Measurements from ENCODE around the gene CNTN1.

Gene CNTN1

GRCh38 chr12:40993158-40993557, 300.9 kb downstream of the CNTN1 start:
- no CpG with 5 or more reads among the region's 3 CpGs for WGBS (ENCODE audit: extremely low coverage, insufficient coverage, low lambda C conversion rate)
- H3K4me3 ChIP-seq (ENCODE audit: low read length) = no peak overlapping the region
- no peak overlapping the region for H3K4ac ChIP-seq (ENCODE audit: low read depth, low read length)
- no peak overlapping the region for H2BK120ac ChIP-seq (ENCODE audit: low read depth, low read length)
- H2BK15ac ChIP-seq (replicated peaks; ENCODE audit: low read depth) = no peak overlapping the region
- no peak overlapping the region for H2AK5ac ChIP-seq (ENCODE audit: low read length)
- H3K36me3 ChIP-seq (ENCODE audit: control insufficient read depth, insufficient read depth, low read length) = no peaks in the 10 kb centered on the region
- H3K4me2 ChIP-seq (ENCODE audit: low read length) = no peak overlapping the region
- DNase-seq = no peak
- H3K4me1 ChIP-seq (ENCODE audit: control insufficient read depth, low read depth, low read length) = no peaks in the 10 kb centered on the region
- no peaks in the 10 kb centered on the region for H3K27me3 ChIP-seq (ENCODE audit: insufficient read depth, low read length, poor library complexity)
- no peak overlapping the region for H3K56ac ChIP-seq (ENCODE audit: low read length)
- H3K27ac ChIP-seq (ENCODE audit: low read depth, low read length) = no peak overlapping the region
- no peaks in the 10 kb centered on the region for H3K79me2 ChIP-seq (ENCODE audit: control insufficient read depth, insufficient read depth, low read length)
- no peak overlapping the region for H2BK5ac ChIP-seq (ENCODE audit: low read length)
- no peak overlapping the region for H3K18ac ChIP-seq (ENCODE audit: low read length)
- H4K5ac ChIP-seq (ENCODE audit: low read length) = no peak overlapping the region
- no peak overlapping the region for H3K9ac ChIP-seq (ENCODE audit: low read length)
- H3K23ac ChIP-seq (ENCODE audit: low read length) = no peak overlapping the region
- H4K8ac ChIP-seq (ENCODE audit: low read depth, low read length) = no peak overlapping the region
- H3K79me1 ChIP-seq (ENCODE audit: low read length) = no peaks in the 10 kb centered on the region

GRCh38 chr12:40996091-40996490, 303.9 kb downstream of the CNTN1 start:
- no peaks in the 10 kb centered on the region for H3K79me1 ChIP-seq (ENCODE audit: low read length)
- H3K9ac ChIP-seq (ENCODE audit: low read length) = no peak overlapping the region
- no peak overlapping the region for H3K4ac ChIP-seq (ENCODE audit: low read depth, low read length)
- H3K36me3 ChIP-seq (ENCODE audit: control insufficient read depth, insufficient read depth, low read length) = no peaks in the 10 kb centered on the region
- H3K56ac ChIP-seq (ENCODE audit: low read length) = no peak overlapping the region
- no peak overlapping the region for H3K27ac ChIP-seq (ENCODE audit: low read depth, low read length)
- H3K4me2 ChIP-seq (ENCODE audit: low read length) = no peak overlapping the region
- no peaks in the 10 kb centered on the region for H3K27me3 ChIP-seq (ENCODE audit: insufficient read depth, low read length, poor library complexity)
- no peak overlapping the region for H2BK15ac ChIP-seq (replicated peaks; ENCODE audit: low read depth)
- H3K18ac ChIP-seq (ENCODE audit: low read length) = no peak overlapping the region
- H2AK5ac ChIP-seq (ENCODE audit: low read length) = no peak overlapping the region
- no peak overlapping the region for H4K8ac ChIP-seq (ENCODE audit: low read depth, low read length)
- H2BK120ac ChIP-seq (ENCODE audit: low read depth, low read length) = no peak overlapping the region
- no peaks in the 10 kb centered on the region for H3K79me2 ChIP-seq (ENCODE audit: control insufficient read depth, insufficient read depth, low read length)
- no peak overlapping the region for H2BK5ac ChIP-seq (ENCODE audit: low read length)
- H3K4me3 ChIP-seq (ENCODE audit: low read length) = no peak overlapping the region
- no peak overlapping the region for H3K23ac ChIP-seq (ENCODE audit: low read length)
- no peak overlapping the region for H4K5ac ChIP-seq (ENCODE audit: low read length)
- H3K4me1 ChIP-seq (ENCODE audit: control insufficient read depth, low read depth, low read length) = no peaks in the 10 kb centered on the region
- DNase-seq = peak; percentile 5
- WGBS (ENCODE audit: extremely low coverage, insufficient coverage, low lambda C conversion rate) = no CpG with 5 or more reads among the region's 4 CpGs

- no peak overlapping the region for H2BK120ac ChIP-seq (ENCODE audit: low read depth, low read length)
- H2AK5ac ChIP-seq (ENCODE audit: low read length) = no peak overlapping the region
- H3K4me1 ChIP-seq (ENCODE audit: control insufficient read depth, low read depth, low read length) = no peaks in the 10 kb centered on the region
- H3K79me2 ChIP-seq (ENCODE audit: control insufficient read depth, insufficient read depth, low read length) = no peaks in the 10 kb centered on the region
- no peak overlapping the region for H3K9ac ChIP-seq (ENCODE audit: low read length)
- no peak overlapping the region for H3K27ac ChIP-seq (ENCODE audit: low read depth, low read length)
- no peak overlapping the region for H2BK15ac ChIP-seq (replicated peaks; ENCODE audit: low read depth)
- H3K18ac ChIP-seq (ENCODE audit: low read length) = no peak overlapping the region
- no peak overlapping the region for H3K4me2 ChIP-seq (ENCODE audit: low read length)
- no peak overlapping the region for H3K4me3 ChIP-seq (ENCODE audit: low read length)
- H3K27me3 ChIP-seq (ENCODE audit: insufficient read depth, low read length, poor library complexity) = no peaks in the 10 kb centered on the region
- H3K4ac ChIP-seq (ENCODE audit: low read depth, low read length) = no peak overlapping the region
- H3K79me1 ChIP-seq (ENCODE audit: low read length) = no peaks in the 10 kb centered on the region
- no peak for DNase-seq
- no peak overlapping the region for H4K5ac ChIP-seq (ENCODE audit: low read length)
- H3K36me3 ChIP-seq (ENCODE audit: control insufficient read depth, insufficient read depth, low read length) = no peaks in the 10 kb centered on the region
- no peak overlapping the region for H2BK5ac ChIP-seq (ENCODE audit: low read length)
- H4K8ac ChIP-seq (ENCODE audit: low read depth, low read length) = no peak overlapping the region
- no peak overlapping the region for H3K23ac ChIP-seq (ENCODE audit: low read length)
- no peak overlapping the region for H3K56ac ChIP-seq (ENCODE audit: low read length)
- WGBS (ENCODE audit: extremely low coverage, insufficient coverage, low lambda C conversion rate) = no CpG with 5 or more reads among the region's 1 CpG
Observed at GRCh38 chr12:40999210-40999609, 307.0 kb downstream of the CNTN1 start.

GRCh38 chr12:41008472-41008871, 316.2 kb downstream of the CNTN1 start:
- Histone ChIP-seq H3K9ac (ENCODE audit: low read length) (no peak overlapping the region), H2AK5ac (ENCODE audit: low read length) (no peak overlapping the region), H3K4me1 (ENCODE audit: control insufficient read depth, low read depth, low read length) (no peaks in the 10 kb centered on the region), H2BK15ac (replicated peaks; ENCODE audit: low read depth) (no peak overlapping the region), H3K4me3 (ENCODE audit: low read length) (no peak overlapping the region), H3K4me2 (ENCODE audit: low read length) (no peak overlapping the region), H3K27ac (ENCODE audit: low read depth, low read length) (no peak overlapping the region), H3K36me3 (ENCODE audit: control insufficient read depth, insufficient read depth, low read length) (no peaks in the 10 kb centered on the region), H4K8ac (ENCODE audit: low read depth, low read length) (no peak overlapping the region), H3K23ac (ENCODE audit: low read length) (no peak overlapping the region), H2BK120ac (ENCODE audit: low read depth, low read length) (no peak overlapping the region), H3K56ac (ENCODE audit: low read length) (no peak overlapping the region), H4K5ac (ENCODE audit: low read length) (no peak overlapping the region), H3K79me1 (ENCODE audit: low read length) (no peaks in the 10 kb centered on the region), H3K4ac (ENCODE audit: low read depth, low read length) (no peak overlapping the region), H3K79me2 (ENCODE audit: control insufficient read depth, insufficient read depth, low read length) (no peaks in the 10 kb centered on the region), H3K27me3 (ENCODE audit: insufficient read depth, low read length, poor library complexity) (no peaks in the 10 kb centered on the region), H2BK5ac (ENCODE audit: low read length) (no peak overlapping the region), H3K18ac (ENCODE audit: low read length) (no peak overlapping the region)
- peak; percentile 49 for DNase-seq
- no CpG with 5 or more reads among the region's 1 CpG for WGBS (ENCODE audit: extremely low coverage, insufficient coverage, low lambda C conversion rate)

DNA sequence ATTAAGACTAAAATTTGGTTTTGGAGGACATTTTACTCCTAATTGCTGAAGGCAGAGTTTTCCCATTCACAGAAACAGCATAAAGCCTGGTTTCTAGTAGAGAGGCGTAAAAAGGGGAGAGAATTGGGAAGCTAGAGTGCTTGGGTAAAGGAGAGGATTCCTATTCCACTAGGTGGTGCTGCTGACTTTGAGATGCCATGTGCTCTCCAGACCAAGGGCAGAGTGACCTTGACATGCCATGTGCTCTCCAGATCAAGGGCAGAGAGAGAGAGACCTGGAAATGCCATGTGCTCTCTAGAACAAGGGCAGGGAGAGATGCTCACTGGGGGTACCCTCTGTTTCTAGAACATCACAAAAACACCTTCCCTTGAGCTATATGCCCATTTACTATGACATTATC, 319.7 kb downstream of the CNTN1 start:
- no peak overlapping the region for H3K27ac ChIP-seq (ENCODE audit: low read depth, low read length)
- H2AK5ac ChIP-seq (ENCODE audit: low read length) = no peak overlapping the region
- H2BK5ac ChIP-seq (ENCODE audit: low read length) = no peak overlapping the region
- no peak overlapping the region for H2BK120ac ChIP-seq (ENCODE audit: low read depth, low read length)
- no peak overlapping the region for H3K4ac ChIP-seq (ENCODE audit: low read depth, low read length)
- H3K36me3 ChIP-seq (ENCODE audit: control insufficient read depth, insufficient read depth, low read length) = no peaks in the 10 kb centered on the region
- H3K18ac ChIP-seq (ENCODE audit: low read length) = no peak overlapping the region
- H3K56ac ChIP-seq (ENCODE audit: low read length) = no peak overlapping the region
- H3K27me3 ChIP-seq (ENCODE audit: insufficient read depth, low read length, poor library complexity) = no peaks in the 10 kb centered on the region
- no peak overlapping the region for H3K4me3 ChIP-seq (ENCODE audit: low read length)
- DNase-seq = peak; percentile 25
- H3K4me2 ChIP-seq (ENCODE audit: low read length) = no peak overlapping the region
- no peak overlapping the region for H4K5ac ChIP-seq (ENCODE audit: low read length)
- H2BK15ac ChIP-seq (replicated peaks; ENCODE audit: low read depth) = no peak overlapping the region
- H3K9ac ChIP-seq (ENCODE audit: low read length) = no peak overlapping the region
- H3K79me1 ChIP-seq (ENCODE audit: low read length) = no peaks in the 10 kb centered on the region
- no peak overlapping the region for H3K23ac ChIP-seq (ENCODE audit: low read length)
- H3K4me1 ChIP-seq (ENCODE audit: control insufficient read depth, low read depth, low read length) = no peaks in the 10 kb centered on the region
- WGBS (ENCODE audit: extremely low coverage, insufficient coverage, low lambda C conversion rate) = no CpG with 5 or more reads among the region's 1 CpG
- no peaks in the 10 kb centered on the region for H3K79me2 ChIP-seq (ENCODE audit: control insufficient read depth, insufficient read depth, low read length)
- H4K8ac ChIP-seq (ENCODE audit: low read depth, low read length) = no peak overlapping the region

DNA sequence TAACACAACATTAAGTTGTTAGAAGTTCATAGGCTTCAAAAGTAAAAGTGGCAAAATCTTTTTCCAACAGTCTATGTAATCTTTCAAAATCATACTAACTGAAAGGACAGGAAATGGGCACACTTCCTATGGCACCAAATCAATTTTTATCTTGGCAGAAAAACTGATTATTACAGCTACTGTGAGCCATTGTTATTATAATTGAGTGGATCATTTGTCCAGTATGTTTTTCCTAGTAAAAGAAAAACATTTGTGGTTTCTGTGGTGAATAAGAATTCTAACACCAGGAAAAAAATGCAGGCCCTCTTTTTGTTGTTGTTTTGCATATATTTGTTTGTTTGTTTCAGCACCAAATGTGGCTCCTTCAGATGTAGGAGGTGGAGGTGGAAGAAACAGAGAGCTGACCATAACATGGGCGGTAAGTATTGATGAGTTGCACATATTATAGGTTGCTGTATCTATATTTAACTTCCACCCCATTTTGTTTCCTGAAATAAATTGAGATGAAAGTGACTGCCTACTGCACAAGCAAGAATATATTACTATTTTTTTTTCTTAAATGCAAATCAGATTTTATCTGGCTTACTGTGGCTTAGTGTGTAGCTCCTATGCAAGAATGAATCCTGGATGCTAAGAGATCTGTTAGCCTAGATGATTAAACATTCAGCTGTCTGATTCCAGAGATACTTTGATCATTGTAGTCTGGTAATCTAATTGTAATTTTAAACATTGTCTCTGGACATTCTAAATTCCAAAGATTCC, 321.8 kb downstream of the CNTN1 start:
- no peak overlapping the region for H3K23ac ChIP-seq (ENCODE audit: low read length)
- H2BK15ac ChIP-seq (replicated peaks; ENCODE audit: low read depth) = no peak overlapping the region
- no CpG with 5 or more reads among the region's 1 CpG for WGBS (ENCODE audit: extremely low coverage, insufficient coverage, low lambda C conversion rate)
- no peaks in the 10 kb centered on the region for H3K36me3 ChIP-seq (ENCODE audit: control insufficient read depth, insufficient read depth, low read length)
- no peak overlapping the region for H3K27ac ChIP-seq (ENCODE audit: low read depth, low read length)
- no peak overlapping the region for H3K4ac ChIP-seq (ENCODE audit: low read depth, low read length)
- DNase-seq = no peak
- H3K18ac ChIP-seq (ENCODE audit: low read length) = no peak overlapping the region
- H3K27me3 ChIP-seq (ENCODE audit: insufficient read depth, low read length, poor library complexity) = no peaks in the 10 kb centered on the region
- H3K4me2 ChIP-seq (ENCODE audit: low read length) = no peak overlapping the region
- H2AK5ac ChIP-seq (ENCODE audit: low read length) = no peak overlapping the region
- no peak overlapping the region for H4K5ac ChIP-seq (ENCODE audit: low read length)
- no peak overlapping the region for H2BK120ac ChIP-seq (ENCODE audit: low read depth, low read length)
- no peak overlapping the region for H3K4me3 ChIP-seq (ENCODE audit: low read length)
- H2BK5ac ChIP-seq (ENCODE audit: low read length) = no peak overlapping the region
- no peaks in the 10 kb centered on the region for H3K4me1 ChIP-seq (ENCODE audit: control insufficient read depth, low read depth, low read length)
- no peaks in the 10 kb centered on the region for H3K79me2 ChIP-seq (ENCODE audit: control insufficient read depth, insufficient read depth, low read length)
- H3K9ac ChIP-seq (ENCODE audit: low read length) = no peak overlapping the region
- no peak overlapping the region for H3K56ac ChIP-seq (ENCODE audit: low read length)
- H3K79me1 ChIP-seq (ENCODE audit: low read length) = no peaks in the 10 kb centered on the region
- H4K8ac ChIP-seq (ENCODE audit: low read depth, low read length) = no peak overlapping the region
